Measurements from ENCODE around the gene ZNF524. TPM values are rescaled to one million over a fixed set of nuclear protein-coding genes. Genes with fewer than 3 reads are reported as not detected.
"Not testable (repeated sequence)": the region's sequence is repeated elsewhere in the genome, so short reads cannot be mapped to it uniquely, and the experiment has no call there.

Gene ZNF524
- total and polyA plus RNA-seq, 10 of the 15 experiments (the other 5 are each of a cell fraction or from before 2014, with no cell fraction given): 0.47 to 18.6 (median 12.4) TPM; not detected in 1

DNA sequence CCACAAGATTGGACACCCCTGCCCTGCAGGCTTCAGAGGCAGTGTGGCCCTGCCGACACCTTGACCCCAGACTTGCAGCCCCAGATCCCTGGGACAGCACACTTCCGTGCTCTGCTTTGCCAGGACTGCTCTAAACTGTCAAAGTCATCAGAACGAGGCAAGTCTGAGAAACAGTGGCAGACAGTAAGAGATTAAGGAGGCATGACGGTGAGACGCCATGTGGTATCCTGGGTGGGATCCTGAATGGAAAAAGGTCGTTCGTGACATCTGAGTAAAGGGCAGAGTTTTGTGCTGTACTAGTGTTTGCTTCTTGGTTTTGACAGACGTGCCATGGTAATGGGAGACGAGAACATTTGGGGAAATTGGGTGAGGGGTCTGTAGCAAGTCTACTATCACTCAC, 33.3 kb upstream of the ZNF524 start (continued):
- TF ChIP-seq CHD2 (IDR thresholded peaks at IDR 0.05; ENCODE audit: borderline replicate concordance, low read depth, low read length) (no peak), HCFC1 (IDR thresholded peaks at IDR 0.05; ENCODE audit: low read length) (no peak), MEF2B (IDR thresholded peaks at IDR 0.05; ENCODE audit: partially characterized antibody, poor library complexity, severe bottlenecking) (no peak), BACH1 (IDR thresholded peaks at IDR 0.05; ENCODE audit: borderline replicate concordance) (no peak)

DNA sequence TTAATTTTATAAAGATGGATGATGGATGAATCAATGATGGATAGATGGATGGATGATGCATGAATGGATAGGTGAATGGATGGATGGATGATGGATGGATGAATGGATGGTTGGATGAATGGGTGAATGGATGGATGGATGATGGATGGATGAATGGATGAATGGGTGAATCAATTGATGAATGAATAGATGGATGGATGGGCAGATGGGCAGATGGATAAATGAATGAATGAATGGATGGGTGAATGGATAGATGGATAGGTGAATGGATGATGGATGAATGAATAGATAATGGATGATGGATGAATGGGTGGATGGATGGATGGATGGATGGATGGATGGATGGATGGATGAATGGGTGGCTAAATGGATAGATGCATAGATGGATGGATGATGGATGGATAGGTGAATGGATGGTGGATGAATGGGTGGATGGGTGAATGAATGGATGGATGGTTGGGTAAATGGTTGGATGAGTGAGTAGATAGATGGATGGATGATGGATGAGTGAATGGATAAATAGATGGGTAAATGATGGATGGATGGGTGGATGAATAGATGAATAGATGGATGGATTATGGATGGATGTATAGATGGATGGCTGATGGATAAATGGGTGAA, 32.3 kb upstream of the ZNF524 start:
- Histone ChIP-seq H3K4me3 (no peak overlapping the region), H2AFZ (ENCODE audit: control insufficient read depth, low read depth, low read length) (no peak overlapping the region), H4K20me1 (ENCODE audit: control insufficient read depth, insufficient read depth) (no peaks in the 10 kb centered on the region), H3K9me3 (replicated peaks; ENCODE audit: control insufficient read depth, insufficient read depth, low read length) (no peaks in the 10 kb centered on the region), H3K4me1 (ENCODE audit: control insufficient read depth, insufficient read depth, low read length) (no peaks in the 10 kb centered on the region), H3K36me3 (ENCODE audit: control insufficient read depth in 2 of 2, insufficient read depth in 2 of 2, low read length in 1 of 2) (no peaks in the 10 kb centered on the region), H3K4me2 (ENCODE audit: control insufficient read depth, insufficient read depth) (no peak overlapping the region), H3K79me2 (ENCODE audit: control insufficient read depth, insufficient read depth, low read length) (no peaks in the 10 kb centered on the region), H3K27me3 (replicated peaks in 1 of 2; ENCODE audit: control insufficient read depth in 2 of 2, insufficient read depth in 2 of 2, low read length in 1 of 2) (no peaks in the 10 kb centered on the region), H3K27ac (ENCODE audit: control insufficient read depth, insufficient read depth) (no peak overlapping the region), H3K9ac (ENCODE audit: control insufficient read depth, insufficient read depth, low read length) (no peak overlapping the region)
- RAD21 ChIA-PET (ENCODE audit: unreplicated experiment): no interaction called here
- in situ Hi-C loops (cut with MboI) (no loop called here), intact Hi-C loops (cut with micrococcal nuclease; ENCODE audit: unreplicated experiment) (no loop called here)
- ATAC-seq (no peak), DNase-seq (ENCODE audit: low read depth, low spot score) (no peak), FAIRE-seq (no peak)
- POLR2A ChIA-PET: no interaction called here
- CTCF ChIA-PET: no interaction called here
- BruUV-seq (replicated peaks): no TSS peak
- SMC1A ChIA-PET (ENCODE audit: uncharacterized antibody, unreplicated experiment): no interaction called here
- no peak for TF ChIP-seq BMI1 (IDR thresholded peaks at IDR 0.05; ENCODE audit: borderline replicate concordance)

DNA sequence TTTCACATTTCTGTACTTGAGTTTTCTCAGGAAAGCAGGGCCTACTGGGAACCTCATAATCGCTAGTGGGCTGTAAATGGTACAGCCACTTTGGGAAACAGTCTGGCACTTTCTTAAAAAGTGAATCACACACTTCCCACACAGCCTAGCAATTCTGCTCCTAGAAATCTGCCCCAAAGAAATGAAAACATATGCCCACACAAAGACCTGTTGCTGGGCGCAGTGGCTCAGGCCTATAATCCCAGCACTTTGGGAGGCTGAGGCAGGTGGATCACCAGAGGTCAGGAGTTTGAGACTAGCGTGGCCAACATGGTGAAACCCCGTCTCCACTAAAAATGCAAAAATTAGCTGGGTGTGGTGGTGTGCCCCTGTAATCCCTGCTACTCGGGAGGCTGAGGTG, 30.6 kb upstream of the ZNF524 start:
- CTCF ChIA-PET: interaction anchor here (0.6 kb wide), 1 partner anchor 895 kb away, joined by 3 read pairs; no protein-coding TSS in a partner anchor
- SMC1A ChIA-PET (ENCODE audit: uncharacterized antibody, unreplicated experiment); H3K27me3 ChIP-seq (replicated peaks in 1 of 2; ENCODE audit: control insufficient read depth in 2 of 2, insufficient read depth in 2 of 2, low read length in 1 of 2); intact Hi-C loops (cut with micrococcal nuclease; ENCODE audit: unreplicated experiment); FAIRE-seq; H3K4me2 ChIP-seq (ENCODE audit: control insufficient read depth, insufficient read depth); H3K4me1 ChIP-seq (ENCODE audit: control insufficient read depth, insufficient read depth, low read length); DNase-seq (ENCODE audit: low read depth, low spot score); H2AFZ ChIP-seq (ENCODE audit: control insufficient read depth, low read depth, low read length); H3K9me3 ChIP-seq (replicated peaks; ENCODE audit: control insufficient read depth, insufficient read depth, low read length); H3K4me3 ChIP-seq; H3K36me3 ChIP-seq (ENCODE audit: control insufficient read depth in 2 of 2, insufficient read depth in 2 of 2, low read length in 1 of 2); H3K9ac ChIP-seq (ENCODE audit: control insufficient read depth, insufficient read depth, low read length); H3K79me2 ChIP-seq (ENCODE audit: control insufficient read depth, insufficient read depth, low read length); ATAC-seq; H3K27ac ChIP-seq (ENCODE audit: control insufficient read depth, insufficient read depth); RAD21 ChIA-PET (ENCODE audit: unreplicated experiment); in situ Hi-C loops (cut with MboI); POLR2A ChIA-PET; BruUV-seq (replicated peaks); H4K20me1 ChIP-seq (ENCODE audit: control insufficient read depth, insufficient read depth): not testable (repeated sequence)
- WGBS (ENCODE audit: insufficient coverage, insufficient replicate concordance, low lambda C conversion rate, missing lambda C conversion rate): 35% methylated on average over 5 of the region's 5 CpGs

DNA sequence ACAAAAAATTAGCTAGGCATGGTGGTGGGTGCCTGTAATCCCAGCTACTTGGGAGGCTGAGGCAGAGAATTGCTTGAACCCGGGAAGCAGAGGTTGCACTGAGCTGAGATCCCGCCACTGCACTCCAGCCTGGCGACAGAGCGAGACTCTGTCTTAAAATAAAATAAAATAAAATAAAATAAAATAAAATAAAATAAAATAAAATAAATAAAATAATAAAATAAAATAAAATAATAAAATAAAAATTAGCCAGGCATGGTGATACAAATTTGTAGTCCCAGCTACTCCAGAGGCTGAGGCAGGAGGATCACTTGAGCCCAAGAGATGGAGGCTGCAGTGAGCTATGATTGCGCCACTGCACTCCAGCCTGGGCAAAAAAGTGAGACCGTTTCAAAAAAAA, 26.2 kb upstream of the ZNF524 start:
- BruUV-seq (replicated peaks); ATAC-seq; intact Hi-C loops (cut with micrococcal nuclease; ENCODE audit: unreplicated experiment); H4K20me1 ChIP-seq (ENCODE audit: control insufficient read depth, insufficient read depth); H3K9me3 ChIP-seq (replicated peaks; ENCODE audit: control insufficient read depth, insufficient read depth, low read length); H3K27me3 ChIP-seq (replicated peaks in 1 of 2; ENCODE audit: control insufficient read depth in 2 of 2, insufficient read depth in 2 of 2, low read length in 1 of 2); H3K4me2 ChIP-seq (ENCODE audit: control insufficient read depth, insufficient read depth); H3K79me2 ChIP-seq (ENCODE audit: control insufficient read depth, insufficient read depth, low read length); H2AFZ ChIP-seq (ENCODE audit: control insufficient read depth, low read depth, low read length); RAD21 ChIA-PET (ENCODE audit: unreplicated experiment); H3K4me1 ChIP-seq (ENCODE audit: control insufficient read depth, insufficient read depth, low read length); H3K9ac ChIP-seq (ENCODE audit: control insufficient read depth, insufficient read depth, low read length); H3K27ac ChIP-seq (ENCODE audit: control insufficient read depth, insufficient read depth); DNase-seq (ENCODE audit: low read depth, low spot score); H3K36me3 ChIP-seq (ENCODE audit: control insufficient read depth in 2 of 2, insufficient read depth in 2 of 2, low read length in 1 of 2); FAIRE-seq; SMC1A ChIA-PET (ENCODE audit: uncharacterized antibody, unreplicated experiment); in situ Hi-C loops (cut with MboI); H3K4me3 ChIP-seq: not testable (repeated sequence)
- ChIA-PET CTCF (interaction anchor here (0.6 to 1.1 kb wide), 2 partner anchors 24 to 33 kb away, joined by 3 read pairs; no protein-coding TSS in a partner anchor), POLR2A (interaction anchor here (1.2 kb wide), 1 partner anchor 74 kb away, joined by 4 read pairs; no protein-coding TSS in a partner anchor)
- 70% methylated on average over 6 of the region's 6 CpGs for WGBS (ENCODE audit: insufficient coverage, insufficient replicate concordance, low lambda C conversion rate, missing lambda C conversion rate)

Measured in GM12878 (cell line).